BJ (cell line): ENCODE measurements around the gene RIMS3. TPM values are rescaled to one million over a fixed set of nuclear protein-coding genes. Genes with fewer than 3 reads are reported as not detected.
A peak's percentile ranks its signal among the peaks of the same experiment; 100 is the strongest.

Experiments used
- CTCF ChIA-PET: fragments of 350-600 bp; formaldehyde crosslinking; extraction: SDS; loops from one replicate; lab custom pipeline; 2021; ENCODE audit warnings: antibody characterized with exemption, inconsistent platforms; lab: Yijun Ruan, JAX
- POLR2A ChIA-PET: fragments of 300-600 bp; sonication (Branson Sonifier 250); formaldehyde crosslinking; extraction: SDS; loops from one replicate; lab custom pipeline; 2021; ENCODE audit warnings: antibody characterized with exemption; lab: Charles Lee
- DNase-seq: peaks from one replicate; pipeline ENCODE4 v3.0.0-alpha.2; 2011; ENCODE audit warnings: low read depth
- H3K27me3 ChIP-seq: 2 replicates; pipeline ENCODE4 v1.6.0; 2011; ENCODE audit warnings: low read length; ENCODE audit not compliant: control insufficient read depth, insufficient read depth
- H3K36me3 ChIP-seq: 2 replicates; pipeline ENCODE4 v1.5.1; 2011; ENCODE audit warnings: low read length; ENCODE audit not compliant: control insufficient read depth, insufficient read depth
- H3K4me3 ChIP-seq: 2 replicates; pipeline ENCODE4 v1.5.1; 2011; ENCODE audit warnings: low read depth, mild to moderate bottlenecking, control low read depth, low read length
- CTCF ChIP-seq: IDR thresholded peaks from 2 replicates; pipeline ENCODE4 v1.5.1; 2011; ENCODE audit warnings: low read depth, mild to moderate bottlenecking, control low read depth, inconsistent platforms, low read length, moderate library complexity; ENCODE audit not compliant: insufficient read depth
- polyA plus RNA-seq: library from polyadenylated mRNA; depleted of rRNA; stranded (reverse); fragments of >200 nt; gene quantifications from 2 replicates; pipeline ENCODE4 v1.2.3, GENCODE V29; 2011

RIMS3 gene
- polyA plus RNA-seq, 1 experiment: 0.59 TPM

- peak; percentile 84 for DNase-seq
- ChIA-PET POLR2A (interaction anchor here (0.9 kb wide), 1 partner anchor 12 kb away, joined by 4 read pairs; no protein-coding TSS in a partner anchor), CTCF (interaction anchor here (1.0 to 2.7 kb wide), 6 partner anchors 10 to 261 kb away, joined by 3 to 16 read pairs (median 4); no protein-coding TSS in a partner anchor)
- Histone ChIP-seq H3K4me3 (peak within 1 kb of the TSS; percentile 97), H3K36me3 (no peaks in the 10 kb centered on the region), H3K27me3 (no peaks in the 10 kb centered on the region)
- no peak for TF ChIP-seq CTCF
Observed at GRCh38 chr1:40691538-40692428, 26.3 kb upstream of the RIMS3 start, which contains the start of gene NFYC. TSS of gene NFYC (plus strand) at chr1:40691704. CDS start at chr1:40738844, 47,140 bp downstream.

- Histone ChIP-seq H3K27me3 (no peaks in the 10 kb centered on the region), H3K36me3 (no peaks in the 10 kb centered on the region; the same call in 1 of the 2 replicates), H3K4me3 (peak overlapping the region; percentile 97)
- ChIA-PET POLR2A (interaction anchor here (0.6 to 0.9 kb wide), 2 partner anchors 13 to 677 kb away, joined by 4 to 7 read pairs; no protein-coding TSS in a partner anchor), CTCF (interaction anchor here (1.0 to 2.7 kb wide), 6 partner anchors 9 to 262 kb away, joined by 3 to 16 read pairs (median 4); no protein-coding TSS in a partner anchor)
- TF ChIP-seq CTCF: no peak
- no peak for DNase-seq
Observed at GRCh38 chr1:40690771-40691537, 25.5 kb upstream of the RIMS3 start.

- Histone ChIP-seq H3K36me3 (no peaks in the 10 kb centered on the region; the same call in 1 of the 2 replicates), H3K27me3 (no peaks in the 10 kb centered on the region), H3K4me3 (no peak overlapping the region)
- ChIA-PET POLR2A (interaction anchor here (0.7 kb wide), 1 partner anchor 18 kb away, joined by 4 read pairs; no protein-coding TSS in a partner anchor), CTCF (interaction anchor here (0.8 to 2.7 kb wide), 4 partner anchors 8 to 59 kb away, joined by 3 to 16 read pairs (median 3); no protein-coding TSS in a partner anchor)
- TF ChIP-seq CTCF: no peak
- DNase-seq: no peak
Observed at GRCh38 chr1:40689737-40690136, 24.3 kb upstream of the RIMS3 start.

GRCh38 chr1:40687661-40688060 is 22.2 kb upstream of the RIMS3 start:
- no peak for TF ChIP-seq CTCF
- CTCF ChIA-PET: interaction anchor here (1.8 kb wide), 1 partner anchor 61 kb away, joined by 3 read pairs; no protein-coding TSS in a partner anchor
- H3K27me3 ChIP-seq: no peaks in the 10 kb centered on the region
- no peaks in the 10 kb centered on the region; the same call in 1 of the 2 replicates for H3K36me3 ChIP-seq
- no peak overlapping the region for H3K4me3 ChIP-seq
- no peak for DNase-seq
- POLR2A ChIA-PET: no interaction called here
